ENCODE results near the gene SUPV3L1. TPM values are rescaled to one million over a fixed set of nuclear protein-coding genes. Genes with fewer than 3 reads are reported as not detected.

The SUPV3L1 gene
- total RNA-seq, 1 donor from 2014 or later = 38.0 TPM

- TF ChIP-seq CTCF (conservative IDR thresholded peaks at IDR 0.05; ENCODE audit: low read depth, low read length) = no peak
- H3K4me3 ChIP-seq (ENCODE audit: low read depth, low read length) = no peak overlapping the region
- DNase-seq (ENCODE audit: low read depth) = no peak
Measured at GRCh38 chr10:69253171-69253570, 73.1 kb downstream of the SUPV3L1 start.

GRCh38 chr10:69254877-69255276 lies 74.8 kb downstream of the SUPV3L1 start:
- H3K4me3 ChIP-seq (ENCODE audit: low read depth, low read length) = no peak overlapping the region
- no peak for TF ChIP-seq CTCF (conservative IDR thresholded peaks at IDR 0.05; ENCODE audit: low read depth, low read length)
- DNase-seq (ENCODE audit: low read depth) = no peak

Other genes with a start within 250 kb of the SUPV3L1 start
- gene DDX21, start 224.1 kb upstream of the SUPV3L1 start, total RNA-seq = 84.9 and 149 TPM in 2 replicates
- gene KIFBP, start 191.4 kb upstream of the SUPV3L1 start, total RNA-seq = 51.4 and 69.2 TPM in 2 replicates
- 8.5 and 121 TPM in 2 replicates for gene SRGN, start 92.1 kb upstream of the SUPV3L1 start, total RNA-seq
- 23.6 and 25.0 TPM in 2 replicates for gene VPS26A, start 56.1 kb upstream of the SUPV3L1 start, total RNA-seq
- gene HKDC1, start 40.1 kb downstream of the SUPV3L1 start, total RNA-seq = 42.0 and 75.2 TPM in 2 replicates
- 84.4 and 99.7 TPM in 2 replicates for gene HK1, start 98.3 kb downstream of the SUPV3L1 start, total RNA-seq
- gene TACR2, start 236.7 kb downstream of the SUPV3L1 start, total RNA-seq = 0.23 TPM in 1 of 2 replicates, not detected in the other